Activated naive CD8-positive, alpha-beta T cell treated with anti-CD3 and anti-CD28 coated beads, Interleukin-2, amount 10 ng/mL, durations not matched to agents 7 days and 5 days (primary cell): Measurements from ENCODE around the gene LRP8. TPM values are rescaled to one million over a fixed set of nuclear protein-coding genes. Genes with fewer than 3 reads are reported as not detected.
A peak's percentile ranks its signal among the peaks of the same experiment; 100 is the strongest.

Source experiments
- ATAC-seq: fragments of 150-1000 bp; cut with Tn5 transposase; one replicate; pipeline ENCODE4 v1.10.0; 2021; ENCODE audit warnings: low read depth, moderate library complexity
- POLR2A ChIA-PET: fragments of 350-600 bp; sonication (Branson Sonifier 250); formaldehyde crosslinking; loops from one replicate; lab custom pipeline; 2021; ENCODE audit warnings: antibody characterized with exemption; lab: Charles Lee
- DNase-seq: peaks from one replicate; pipeline ENCODE4 v3.0.0; 2021
- H3K27ac Mint-ChIP-seq: one replicate; pipeline ENCODE4 v1.8.0; 2022; ENCODE audit warnings: mild to moderate bottlenecking, mixed read lengths
- H3K27me3 Mint-ChIP-seq: one replicate; pipeline ENCODE4 v1.8.0; 2022; ENCODE audit warnings: mild to moderate bottlenecking, moderate library complexity, mixed read lengths
- H3K36me3 Mint-ChIP-seq: one replicate; pipeline ENCODE4 v1.8.0; 2021; ENCODE audit warnings: mild to moderate bottlenecking, mixed read lengths
- H3K4me1 Mint-ChIP-seq: one replicate; pipeline ENCODE4 v1.8.0; 2021; ENCODE audit warnings: mixed read lengths
- H3K4me3 Mint-ChIP-seq: one replicate; pipeline ENCODE4 v1.8.0; 2022; ENCODE audit warnings: mild to moderate bottlenecking, moderate library complexity, mixed read lengths
- H3K9me3 Mint-ChIP-seq: one replicate; pipeline ENCODE4 v1.8.0; 2021; ENCODE audit warnings: mixed read lengths
- total RNA-seq, 2 experiments: library from RNA; stranded (reverse); gene quantifications; one replicate each; pipeline ENCODE4 v1.2.3, GENCODE V29; 2021

The LRP8 gene
- total RNA-seq, 2 experiments from 2014 or later: 45.0 to 54.3 TPM

DNA sequence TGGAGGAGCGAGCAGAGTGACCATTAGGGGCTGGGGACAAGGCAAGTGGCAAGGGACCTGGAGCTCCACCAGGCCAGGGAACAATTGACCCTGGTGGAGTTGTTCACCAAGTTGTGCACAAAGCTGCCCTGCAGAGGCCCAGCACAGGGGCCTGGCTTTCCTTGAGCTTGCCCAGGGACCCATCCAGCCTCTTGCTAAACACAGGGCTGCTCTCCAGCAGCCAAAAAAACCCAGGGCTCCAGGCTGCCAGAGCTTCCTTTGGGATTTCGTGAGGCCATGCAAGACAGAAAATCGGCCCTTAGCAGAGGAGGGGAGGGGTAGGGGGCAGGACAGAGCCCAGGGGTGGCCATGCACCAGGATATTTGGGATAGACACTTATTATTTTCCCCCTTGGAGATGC is 32.6 kb downstream of the LRP8 start:
- POLR2A ChIA-PET: no interaction called here
- Mint-ChIP-seq H3K9me3 (no peaks in the 10 kb centered on the region), H3K4me3 (no peak overlapping the region), H3K27ac (peak overlapping the region; percentile 69), H3K4me1 (peaks cover 31% of the 10 kb centered on the region), H3K27me3 (no peaks in the 10 kb centered on the region), H3K36me3 (peaks cover 1% of the 10 kb centered on the region)
- ATAC-seq (no peak), DNase-seq (no peak)

DNA sequence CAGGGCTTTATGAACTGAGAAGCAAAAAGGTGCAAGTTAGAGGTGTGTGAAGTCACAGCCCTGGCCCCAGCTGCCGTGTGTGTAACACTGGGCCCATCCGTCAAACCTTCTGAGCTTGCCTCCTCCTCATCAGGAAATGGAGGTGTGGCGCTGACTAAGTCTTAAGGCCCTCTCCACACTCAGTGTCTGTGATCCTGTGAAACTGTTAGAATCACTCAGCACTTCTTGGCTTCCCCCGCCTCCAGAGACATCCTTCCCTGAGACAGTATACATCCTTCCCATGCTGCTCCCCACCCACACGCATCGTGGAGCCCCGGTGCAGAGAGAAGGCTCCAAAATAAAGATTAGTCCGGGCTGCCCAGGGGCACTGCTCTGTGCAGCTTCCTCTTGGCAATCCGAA is 33.3 kb downstream of the LRP8 start:
- Mint-ChIP-seq H3K27me3 (no peaks in the 10 kb centered on the region), H3K4me1 (peaks cover 28% of the 10 kb centered on the region), H3K27ac (peak overlapping the region; percentile 69), H3K9me3 (no peaks in the 10 kb centered on the region), H3K36me3 (peaks cover 1% of the 10 kb centered on the region), H3K4me3 (no peak overlapping the region)
- no peak for DNase-seq
- peak; percentile 41 for ATAC-seq
- POLR2A ChIA-PET: interaction anchor here (1.0 kb wide), 1 partner anchor 32 kb away, joined by 5 read pairs; no protein-coding TSS in a partner anchor

DNA sequence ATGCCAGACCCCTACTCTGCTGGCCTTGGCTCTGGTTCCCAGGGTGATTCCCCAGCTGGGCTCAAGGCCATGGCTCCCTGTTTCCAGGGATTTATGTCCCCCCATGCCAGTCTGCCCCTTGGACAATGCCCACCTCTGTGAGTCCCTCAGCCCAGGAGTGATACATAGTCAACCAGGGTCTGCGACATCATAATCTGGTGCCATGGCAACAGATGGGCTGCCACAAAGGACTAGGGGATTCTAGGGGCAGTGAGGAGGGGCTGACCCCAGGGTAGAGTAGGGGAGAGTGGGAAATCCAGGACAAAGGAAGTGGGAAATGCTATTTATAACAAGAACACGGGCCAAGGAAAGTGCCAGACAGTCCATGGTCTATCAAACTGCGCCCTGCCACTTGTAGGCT is 33.8 kb downstream of the LRP8 start:
- POLR2A ChIA-PET: interaction anchor here (1.0 kb wide), 1 partner anchor 33 kb away, joined by 5 read pairs; no protein-coding TSS in a partner anchor
- Mint-ChIP-seq H3K27ac (peak overlapping the region; percentile 60), H3K4me3 (no peak overlapping the region), H3K36me3 (peaks cover 1% of the 10 kb centered on the region), H3K9me3 (no peaks in the 10 kb centered on the region), H3K27me3 (no peaks in the 10 kb centered on the region), H3K4me1 (peaks cover 28% of the 10 kb centered on the region)
- no peak for DNase-seq
- ATAC-seq: no peak

DNA sequence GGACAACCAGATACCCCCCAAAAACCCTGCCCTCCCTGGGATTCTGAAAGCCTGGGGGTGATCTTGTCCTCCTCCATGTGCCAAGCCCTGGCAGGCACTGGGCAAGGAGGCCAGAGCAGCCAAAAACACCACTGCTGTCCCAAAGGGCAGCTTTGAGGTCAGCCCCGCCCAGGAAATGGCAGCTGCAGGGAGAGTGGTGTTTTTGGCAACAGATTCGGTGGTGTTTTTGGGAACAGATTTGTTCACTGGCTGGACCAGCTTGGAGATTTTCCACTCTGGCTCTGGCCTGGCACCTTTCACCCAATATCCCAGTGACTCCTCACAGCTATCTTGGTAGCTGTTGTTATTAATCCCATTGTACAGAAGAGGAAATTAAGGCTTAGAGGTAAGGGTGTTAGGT is 34.7 kb downstream of the LRP8 start:
- H3K27me3 Mint-ChIP-seq: no peaks in the 10 kb centered on the region
- DNase-seq (no peak), ATAC-seq (no peak)
- POLR2A ChIA-PET: no interaction called here
- H3K4me3 Mint-ChIP-seq: no peak overlapping the region
- peaks cover 1% of the 10 kb centered on the region for H3K36me3 Mint-ChIP-seq
- peak overlapping the region; percentile 65 for H3K27ac Mint-ChIP-seq
- H3K4me1 Mint-ChIP-seq: peaks cover 26% of the 10 kb centered on the region
- H3K9me3 Mint-ChIP-seq: no peaks in the 10 kb centered on the region

DNA sequence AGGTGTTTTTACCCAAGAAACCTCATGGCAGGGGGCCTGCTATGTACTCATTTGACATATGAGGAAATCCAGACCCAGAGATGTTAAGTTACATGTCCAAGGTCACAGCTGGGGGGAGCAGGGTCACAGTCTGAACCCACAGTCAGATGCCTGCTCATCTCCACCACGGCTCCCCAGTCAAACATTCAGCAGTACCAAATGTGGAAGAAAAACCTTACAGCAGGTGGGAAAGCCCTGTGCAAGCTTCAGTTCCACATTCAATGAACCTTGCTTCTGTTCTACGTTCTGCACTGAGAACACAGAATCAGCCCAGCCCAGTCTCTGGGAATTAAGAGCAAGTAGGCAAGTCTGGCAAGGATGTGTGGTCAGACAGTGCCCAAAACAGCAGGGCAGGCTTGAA is 35.2 kb downstream of the LRP8 start:
- Mint-ChIP-seq H3K9me3 (no peaks in the 10 kb centered on the region), H3K36me3 (no peaks in the 10 kb centered on the region), H3K4me3 (no peak overlapping the region), H3K27me3 (no peaks in the 10 kb centered on the region), H3K4me1 (peaks cover 24% of the 10 kb centered on the region), H3K27ac (peak overlapping the region; percentile 65)
- DNase-seq (no peak), ATAC-seq (no peak)
- POLR2A ChIA-PET: no interaction called here

DNA sequence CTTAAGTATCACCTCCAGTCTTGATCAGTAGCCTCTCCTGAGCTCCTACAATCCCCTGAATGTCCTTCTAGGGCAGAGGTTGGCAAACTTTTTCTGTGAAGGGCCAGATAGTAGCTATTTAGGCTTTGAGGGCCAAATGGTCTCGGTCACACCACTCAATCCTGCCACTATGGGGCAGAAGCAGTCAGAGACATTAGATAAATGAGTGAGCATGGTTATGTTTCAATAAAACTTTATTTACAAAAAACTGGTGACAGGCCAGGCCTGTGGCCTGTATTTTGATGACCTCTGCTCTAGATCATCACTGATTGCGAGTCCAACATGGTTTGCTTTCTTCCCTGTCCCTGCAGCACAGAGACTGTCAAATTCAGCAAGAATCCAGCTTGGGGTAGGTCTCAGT is 36.3 kb downstream of the LRP8 start:
- H3K27ac Mint-ChIP-seq: no peak overlapping the region

DNA sequence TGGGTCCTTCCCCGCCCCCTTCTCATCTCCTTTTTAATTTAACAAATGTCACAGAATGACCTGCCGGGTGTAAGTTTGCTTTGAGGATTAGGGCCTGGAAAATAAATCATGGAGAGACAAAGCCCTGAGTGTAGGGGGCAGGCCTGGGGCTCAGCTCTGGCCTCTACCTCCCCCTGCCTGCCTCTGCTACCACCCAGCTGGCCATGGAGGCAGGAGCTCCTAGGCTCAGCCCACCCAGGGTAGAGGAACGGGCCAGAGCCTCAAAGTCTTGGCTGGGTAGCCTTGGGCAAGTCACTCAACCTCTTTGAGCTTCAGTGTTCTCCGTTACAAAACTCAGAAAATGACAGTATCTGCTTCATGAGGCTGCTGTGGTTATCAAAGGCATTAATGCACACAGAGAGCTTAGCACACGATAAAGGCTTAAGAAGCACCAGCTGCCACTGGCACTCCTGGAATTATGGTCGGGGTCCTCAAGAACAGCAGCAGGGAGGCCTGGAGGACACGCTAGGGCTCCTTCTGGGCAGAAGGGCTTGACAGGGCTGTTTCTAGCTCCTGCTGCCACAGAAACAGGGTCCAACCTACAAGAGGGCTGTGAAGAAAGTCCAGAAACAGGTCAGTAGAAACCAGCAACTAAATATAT is 39.0 kb downstream of the LRP8 start:
- H3K27me3 Mint-ChIP-seq: no peaks in the 10 kb centered on the region
- DNase-seq: no peak
- no peaks in the 10 kb centered on the region for H3K36me3 Mint-ChIP-seq
- H3K4me1 Mint-ChIP-seq: peaks cover 20% of the 10 kb centered on the region
- H3K9me3 Mint-ChIP-seq: no peaks in the 10 kb centered on the region
- ATAC-seq: no peak
- POLR2A ChIA-PET: no interaction called here
- H3K27ac Mint-ChIP-seq: no peak overlapping the region
- H3K4me3 Mint-ChIP-seq: no peak overlapping the region

More for the DNA sequence above, 36.3 kb downstream of the LRP8 start:
- ATAC-seq (no peak), DNase-seq (no peak)
- POLR2A ChIA-PET: no interaction called here
- H3K9me3 Mint-ChIP-seq: no peaks in the 10 kb centered on the region
- no peaks in the 10 kb centered on the region for H3K27me3 Mint-ChIP-seq
- no peak overlapping the region for H3K4me3 Mint-ChIP-seq
- peaks cover 30% of the 10 kb centered on the region for H3K4me1 Mint-ChIP-seq
- no peaks in the 10 kb centered on the region for H3K36me3 Mint-ChIP-seq

GRCh38 chr1:53288002-53288789 is 39.7 kb downstream of the LRP8 start:
- no peak overlapping the region for H3K27ac Mint-ChIP-seq
- H3K4me3 Mint-ChIP-seq: no peak overlapping the region
- DNase-seq (no peak), ATAC-seq (no peak)
- no peaks in the 10 kb centered on the region for H3K27me3 Mint-ChIP-seq
- no peaks in the 10 kb centered on the region for H3K9me3 Mint-ChIP-seq
- POLR2A ChIA-PET: interaction anchor here (0.6 kb wide), 1 partner anchor 386 kb away, joined by 3 read pairs; no protein-coding TSS in a partner anchor
- H3K4me1 Mint-ChIP-seq: peaks cover 16% of the 10 kb centered on the region
- H3K36me3 Mint-ChIP-seq: no peaks in the 10 kb centered on the region

DNA sequence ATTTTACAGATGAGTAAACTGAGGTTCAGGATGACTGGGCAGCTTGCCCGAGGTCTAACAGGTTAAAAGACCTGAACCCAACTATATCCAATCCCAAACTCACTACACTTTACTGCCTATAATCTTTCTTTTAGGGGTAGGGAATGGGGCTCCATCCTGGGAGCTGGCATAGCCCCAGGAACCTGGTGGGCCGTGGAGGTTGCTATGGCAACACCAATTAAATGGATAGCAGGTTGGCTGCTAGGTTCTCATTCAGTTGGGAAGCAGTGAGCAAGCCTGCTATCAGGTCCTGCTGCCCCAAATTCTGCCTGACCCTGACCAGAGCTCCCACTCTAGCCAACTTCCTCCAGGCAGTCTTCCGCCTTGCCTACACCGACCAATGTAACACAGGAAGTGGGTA is 40.9 kb downstream of the LRP8 start:
- Mint-ChIP-seq H3K36me3 (no peaks in the 10 kb centered on the region), H3K4me1 (peaks cover 9% of the 10 kb centered on the region), H3K9me3 (no peaks in the 10 kb centered on the region), H3K27me3 (no peaks in the 10 kb centered on the region), H3K27ac (no peak overlapping the region), H3K4me3 (no peak overlapping the region)
- no peak for ATAC-seq
- DNase-seq: no peak
- POLR2A ChIA-PET: interaction anchor here (1.2 kb wide), 1 partner anchor 40 kb away, joined by 4 read pairs; no protein-coding TSS in a partner anchor

GRCh38 chr1:53285969-53286760 is 41.7 kb downstream of the LRP8 start:
- H3K9me3 Mint-ChIP-seq: no peaks in the 10 kb centered on the region
- no peak overlapping the region for H3K27ac Mint-ChIP-seq
- no peak overlapping the region for H3K4me3 Mint-ChIP-seq
- H3K4me1 Mint-ChIP-seq: peaks cover 10% of the 10 kb centered on the region
- ATAC-seq (no peak), DNase-seq (no peak)
- H3K36me3 Mint-ChIP-seq: no peaks in the 10 kb centered on the region
- no peaks in the 10 kb centered on the region for H3K27me3 Mint-ChIP-seq
- POLR2A ChIA-PET: interaction anchor here (1.2 kb wide), 1 partner anchor 41 kb away, joined by 4 read pairs; no protein-coding TSS in a partner anchor

GRCh38 chr1:53285546-53285945 is 42.3 kb downstream of the LRP8 start:
- Mint-ChIP-seq H3K4me3 (no peak overlapping the region), H3K4me1 (peaks cover 10% of the 10 kb centered on the region), H3K9me3 (no peaks in the 10 kb centered on the region), H3K27me3 (no peaks in the 10 kb centered on the region), H3K27ac (no peak overlapping the region), H3K36me3 (no peaks in the 10 kb centered on the region)
- ATAC-seq (no peak), DNase-seq (no peak)
- POLR2A ChIA-PET: no interaction called here

DNA sequence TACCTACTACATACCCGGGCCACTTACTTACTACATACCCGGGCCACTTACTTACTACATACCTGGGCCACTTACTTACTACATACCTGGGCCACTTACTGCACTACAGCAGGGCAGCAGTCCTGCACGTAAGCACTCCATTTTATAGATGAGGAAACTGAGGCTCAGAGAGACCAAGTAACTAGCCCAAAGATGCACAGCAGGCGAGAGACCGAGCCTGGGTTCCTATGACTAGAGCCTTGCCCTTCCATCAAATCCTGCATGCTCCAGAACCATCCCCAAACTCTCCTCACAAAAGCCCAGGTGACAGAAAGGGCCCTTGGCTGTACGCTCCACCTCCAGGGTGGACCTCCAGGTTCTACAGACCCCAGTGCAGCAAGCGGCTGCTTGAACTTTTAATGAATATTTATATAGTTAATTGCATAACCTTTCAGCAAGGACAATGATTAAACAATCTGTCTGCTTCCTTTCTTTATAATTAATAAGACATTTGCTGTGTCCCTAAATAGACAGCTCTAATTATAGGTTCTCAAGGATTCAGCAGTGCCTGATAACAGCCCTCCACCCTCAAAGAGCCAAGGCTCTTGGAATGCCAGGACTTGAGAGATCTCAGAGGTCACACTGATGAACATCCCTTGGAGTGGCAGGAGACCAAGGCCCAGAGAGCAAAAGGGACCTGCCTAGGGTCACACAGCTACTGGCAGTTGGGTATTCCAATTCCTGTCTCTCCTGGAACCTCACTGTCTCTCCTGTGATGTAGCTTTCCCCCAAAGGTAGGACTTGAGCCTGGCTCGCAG is 43.4 kb downstream of the LRP8 start:
- no peak for ATAC-seq
- Mint-ChIP-seq H3K4me3 (no peak overlapping the region), H3K9me3 (no peaks in the 10 kb centered on the region), H3K4me1 (peaks cover 10% of the 10 kb centered on the region), H3K27ac (no peak overlapping the region), H3K27me3 (no peaks in the 10 kb centered on the region), H3K36me3 (no peaks in the 10 kb centered on the region)
- no peak for DNase-seq
- POLR2A ChIA-PET: no interaction called here
